Activated effector memory CD4-positive, alpha-beta T cell treated with anti-CD3 and anti-CD28 coated beads, Interleukin-2, amount 50 U/mL, for 16 hours (primary cell): ENCODE data around the gene EFHC1.
"Not testable (repeated sequence)": the region's sequence is repeated elsewhere in the genome, so short reads cannot be mapped to it uniquely, and the experiment has no call there.

Experiments used
- DNase-seq: peaks from one replicate; pipeline ENCODE4 v3.0.0-alpha.2; 2020

The EFHC1 gene

DNA sequence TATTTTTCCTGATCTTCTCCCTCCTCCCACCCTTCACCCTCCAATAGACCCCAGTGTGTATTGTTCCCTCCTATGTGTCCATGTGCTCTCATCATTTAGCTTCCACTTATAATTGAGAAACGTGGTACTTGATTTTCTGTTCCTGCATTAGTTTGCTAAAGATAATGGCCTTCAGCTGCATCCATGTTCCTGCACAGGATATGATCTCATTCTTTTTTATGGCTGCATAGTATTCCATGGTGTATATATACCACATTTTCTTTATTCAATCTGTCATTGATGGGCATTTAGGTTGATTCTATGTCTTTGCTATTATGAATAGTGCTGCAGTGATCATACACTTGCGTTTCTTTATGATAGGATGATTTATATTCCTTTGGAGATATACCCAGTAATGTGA, 41.1 kb downstream of the EFHC1 start:
- not testable (repeated sequence) for DNase-seq

DNA sequence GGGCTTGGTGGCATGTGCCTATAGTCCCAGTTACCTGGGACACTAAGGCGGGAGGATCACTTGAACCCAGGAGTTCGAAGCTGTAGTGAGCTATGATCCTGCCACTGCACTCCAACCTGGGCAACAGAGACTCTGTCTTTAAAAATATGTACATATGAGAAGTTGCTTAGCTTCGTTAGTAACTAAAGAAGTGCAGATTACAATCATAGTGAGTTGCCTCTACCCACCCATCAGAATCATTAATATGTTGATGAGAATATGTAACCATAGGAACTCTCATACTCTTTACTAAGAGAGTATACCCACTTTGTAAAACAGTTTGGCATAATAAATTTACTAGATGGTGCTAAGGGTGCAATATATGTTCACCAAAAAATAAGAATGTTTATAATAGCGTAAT, 54.0 kb downstream of the EFHC1 start:
- no peak for DNase-seq

DNA sequence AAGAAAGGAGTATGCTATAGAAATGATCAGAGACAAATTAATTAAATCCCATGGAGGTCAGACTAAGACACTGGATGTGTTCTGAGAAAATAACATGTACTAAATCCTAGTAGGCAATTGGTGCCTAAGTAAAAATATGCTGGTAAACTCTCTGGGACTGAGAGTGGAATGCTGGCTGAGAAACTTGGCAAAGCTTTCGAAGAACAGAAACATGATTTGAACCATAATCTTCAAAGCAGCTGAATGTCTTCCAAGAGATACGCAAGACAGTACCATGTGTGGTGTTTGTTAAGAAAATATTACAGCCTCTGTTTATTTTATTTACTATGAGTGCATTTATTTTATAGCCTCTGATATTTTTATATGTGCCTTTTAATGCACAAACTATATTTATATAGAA, 55.2 kb downstream of the EFHC1 start:
- no peak for DNase-seq

DNA sequence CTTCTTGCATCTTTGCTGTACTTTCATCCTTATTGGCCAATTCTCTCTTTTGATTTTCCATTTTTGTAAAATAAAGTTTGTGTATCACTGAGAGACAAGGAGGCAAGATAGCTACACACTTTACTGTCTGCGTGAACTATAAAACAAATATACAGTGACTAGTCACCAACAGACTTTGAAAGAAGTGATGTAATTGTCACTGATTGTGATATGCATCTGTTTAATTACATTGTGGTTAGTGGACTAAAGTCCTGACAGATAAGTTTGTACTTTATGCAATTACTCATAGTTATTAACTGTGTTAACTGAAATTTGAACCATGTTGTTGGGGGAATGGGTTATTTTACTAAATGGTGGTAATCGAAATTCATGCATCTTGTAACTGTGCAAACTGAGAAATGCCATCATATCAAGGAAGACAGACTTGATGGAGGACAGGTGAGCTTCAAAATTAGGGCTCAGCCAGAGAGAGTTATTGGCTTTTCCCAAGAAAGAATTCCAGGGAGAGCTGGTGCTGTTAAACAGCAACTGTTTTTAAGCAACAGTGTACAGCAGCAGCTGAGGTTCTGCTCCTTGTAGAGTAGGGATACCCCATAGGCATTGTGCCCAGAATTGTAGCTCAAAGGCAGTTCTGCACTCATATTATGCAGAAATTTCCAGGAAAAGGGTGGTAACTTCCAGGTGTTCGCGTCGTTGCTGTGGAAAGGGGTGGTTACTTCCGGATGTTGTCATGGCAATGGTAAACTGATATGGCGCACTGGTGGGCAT, 62.9 kb downstream of the EFHC1 start:
- DNase-seq: no peak

DNA sequence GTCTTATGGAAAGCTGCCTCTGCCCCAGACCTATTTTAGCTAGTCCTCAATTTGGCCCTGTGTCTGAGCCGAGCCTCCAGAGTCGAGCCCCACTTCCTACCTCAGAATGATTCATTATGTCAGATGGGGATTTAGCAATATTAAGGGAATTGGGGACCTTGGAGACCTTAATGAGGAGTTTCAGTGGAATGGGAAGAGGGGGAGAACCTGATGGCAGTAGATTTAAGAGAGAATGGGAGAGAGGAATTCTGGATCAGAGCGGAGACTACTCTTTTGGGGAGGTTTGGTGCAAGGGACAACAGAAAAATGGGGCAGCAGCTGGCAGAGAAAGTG, 63.5 kb downstream of the EFHC1 start:
- no peak for DNase-seq

DNA sequence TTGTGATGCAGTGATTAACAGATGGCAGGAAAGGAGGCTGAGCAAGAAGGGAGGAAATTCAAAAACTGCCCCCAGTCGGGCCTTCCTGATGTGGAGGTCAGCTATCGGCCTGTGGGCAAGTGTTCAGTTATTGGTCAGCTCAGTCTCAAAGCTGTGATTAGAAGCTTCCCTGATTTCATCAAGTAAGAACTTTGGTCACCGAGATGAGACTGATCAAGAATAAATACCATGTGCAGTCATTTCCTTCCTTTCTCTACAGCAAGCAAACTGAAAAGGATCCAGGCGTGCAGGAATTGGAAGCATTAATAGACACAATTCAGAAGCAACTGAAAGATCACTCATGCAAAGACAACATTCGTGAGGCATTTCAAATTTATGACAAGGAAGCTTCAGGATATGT, 69.7 kb downstream of the EFHC1 start:
- DNase-seq: no peak

DNA sequence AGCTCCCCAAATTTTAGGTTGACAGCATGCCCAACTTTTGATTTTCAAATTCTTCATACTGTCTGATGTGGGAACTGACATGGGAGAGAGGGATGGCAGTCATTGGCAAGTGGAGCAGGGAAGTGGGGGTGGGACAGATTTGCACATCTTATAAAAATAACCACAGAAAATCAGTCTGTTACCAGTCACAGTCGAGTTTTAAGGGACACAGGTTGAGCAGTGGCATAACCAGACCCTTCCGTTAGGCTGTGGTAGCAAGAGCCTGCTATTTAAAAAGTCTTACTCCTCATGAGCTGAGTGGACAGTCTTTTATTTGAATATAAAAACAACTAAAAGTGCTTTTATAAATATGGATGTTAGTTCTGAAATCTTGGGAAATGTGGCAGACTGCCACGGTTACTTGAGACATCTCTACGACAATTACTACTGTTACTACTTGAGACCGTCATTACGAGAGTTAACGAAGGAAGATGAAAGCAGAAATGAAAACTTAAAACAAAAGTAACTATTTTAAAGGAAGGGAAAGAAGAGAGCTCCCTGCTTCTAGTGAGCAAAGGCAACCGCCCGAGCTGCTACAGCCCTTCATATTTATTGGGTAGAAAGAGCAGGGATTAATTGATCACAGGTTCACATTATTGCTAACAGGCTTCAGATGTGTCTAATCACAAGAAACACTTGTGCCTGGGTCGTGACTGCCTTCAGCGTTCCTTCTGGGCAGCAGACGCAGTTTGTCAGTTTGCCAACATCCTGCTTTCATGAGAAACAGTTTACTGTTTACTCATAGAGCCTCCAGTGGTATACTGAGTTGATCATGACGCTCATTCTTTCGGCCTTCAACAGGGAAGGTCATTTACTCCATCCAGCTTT, 71.3 kb downstream of the EFHC1 start:
- no peak for DNase-seq

DNA sequence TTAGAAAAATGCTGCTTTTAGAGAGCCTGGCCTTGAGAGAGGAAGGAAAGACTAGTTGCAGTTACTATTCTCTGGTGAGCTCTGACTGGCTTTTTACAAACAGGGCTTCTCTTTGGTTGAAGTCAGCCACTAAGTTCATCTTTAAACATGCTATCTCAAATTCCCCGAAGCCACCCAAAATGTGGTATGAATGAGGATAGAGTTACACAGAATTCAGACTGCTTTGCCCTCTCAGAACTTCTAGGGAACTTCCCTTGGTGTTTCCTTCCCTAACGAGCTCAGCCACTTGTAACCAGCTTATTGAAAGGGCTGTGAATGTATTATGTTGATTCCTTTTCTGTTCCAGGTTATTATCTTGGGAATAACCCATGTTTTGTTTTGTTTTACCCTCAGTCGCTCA, 73.5 kb downstream of the EFHC1 start:
- DNase-seq: no peak

DNA sequence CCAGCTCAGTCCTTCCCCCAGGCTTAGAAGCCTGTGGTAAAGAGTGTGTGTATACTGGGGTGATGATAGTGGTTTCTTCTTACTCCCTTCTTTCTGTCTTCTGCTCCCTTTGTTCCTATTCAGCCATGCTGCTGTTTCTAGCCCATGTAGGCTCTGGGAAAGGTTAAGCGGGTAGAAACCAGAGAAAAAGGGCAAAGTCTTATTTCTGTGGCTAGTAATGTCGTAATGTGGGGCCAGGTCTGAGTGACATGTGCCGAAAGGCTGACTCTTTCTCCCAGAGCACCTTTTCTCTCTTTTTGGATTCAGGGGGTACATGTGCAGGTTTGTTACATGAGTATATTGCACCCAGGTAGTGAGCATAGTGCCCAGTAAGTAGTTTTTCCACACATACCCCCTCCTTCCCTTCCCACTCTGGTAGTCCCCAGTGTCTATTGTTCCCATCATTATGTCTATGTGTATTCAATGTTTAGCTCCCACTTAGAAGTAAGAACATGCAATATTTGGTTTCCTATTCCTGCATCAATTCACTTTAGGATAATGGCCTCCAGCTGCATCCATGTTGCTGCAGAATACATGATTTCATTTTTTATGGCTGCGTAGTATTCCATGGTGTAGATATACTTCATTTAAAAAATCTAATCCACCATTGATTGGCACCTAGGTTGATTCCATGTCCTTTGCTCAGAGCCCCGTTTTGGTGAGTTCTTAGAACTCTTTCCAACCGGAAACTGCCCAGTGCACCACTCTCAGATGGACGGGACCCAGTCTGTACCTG, 74.3 kb downstream of the EFHC1 start:
- DNase-seq: no peak

DNA sequence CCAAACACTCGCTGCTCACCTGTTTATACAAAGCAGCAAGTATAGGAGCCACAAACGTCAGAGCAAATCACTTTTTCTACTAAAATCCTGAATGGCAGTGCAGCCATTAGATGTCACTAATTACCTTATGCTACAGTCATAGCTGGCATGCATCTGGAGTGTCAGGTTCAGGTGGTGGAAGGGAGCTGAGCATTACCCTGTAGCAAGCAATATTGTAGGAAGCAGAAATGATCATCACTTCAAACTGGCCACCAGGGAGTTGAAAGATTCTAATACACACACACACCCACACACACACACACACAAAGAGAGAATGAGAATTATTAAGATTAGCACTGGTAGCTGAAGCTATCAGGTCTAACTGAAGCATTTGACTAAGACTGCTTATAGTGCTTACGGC, 75.8 kb downstream of the EFHC1 start:
- DNase-seq: no peak

DNA sequence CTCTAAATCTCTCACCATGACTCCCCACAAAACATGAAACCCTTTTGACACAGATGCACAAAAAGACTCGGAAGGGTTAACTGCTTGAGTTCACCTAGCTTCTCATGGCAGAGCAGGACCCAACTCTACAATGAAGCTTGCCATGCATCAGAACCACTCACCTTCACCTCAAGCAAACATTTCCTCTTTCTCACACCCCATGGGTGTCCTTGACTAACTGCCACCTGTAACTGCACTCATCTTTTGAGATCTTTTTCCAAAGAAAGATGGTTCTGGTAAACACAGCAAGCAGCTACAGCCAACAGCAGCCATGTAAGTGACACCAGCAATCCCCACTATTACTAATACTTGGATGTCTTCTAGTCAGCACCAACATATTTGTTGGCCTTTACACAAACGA, 76.5 kb downstream of the EFHC1 start:
- no peak for DNase-seq

DNA sequence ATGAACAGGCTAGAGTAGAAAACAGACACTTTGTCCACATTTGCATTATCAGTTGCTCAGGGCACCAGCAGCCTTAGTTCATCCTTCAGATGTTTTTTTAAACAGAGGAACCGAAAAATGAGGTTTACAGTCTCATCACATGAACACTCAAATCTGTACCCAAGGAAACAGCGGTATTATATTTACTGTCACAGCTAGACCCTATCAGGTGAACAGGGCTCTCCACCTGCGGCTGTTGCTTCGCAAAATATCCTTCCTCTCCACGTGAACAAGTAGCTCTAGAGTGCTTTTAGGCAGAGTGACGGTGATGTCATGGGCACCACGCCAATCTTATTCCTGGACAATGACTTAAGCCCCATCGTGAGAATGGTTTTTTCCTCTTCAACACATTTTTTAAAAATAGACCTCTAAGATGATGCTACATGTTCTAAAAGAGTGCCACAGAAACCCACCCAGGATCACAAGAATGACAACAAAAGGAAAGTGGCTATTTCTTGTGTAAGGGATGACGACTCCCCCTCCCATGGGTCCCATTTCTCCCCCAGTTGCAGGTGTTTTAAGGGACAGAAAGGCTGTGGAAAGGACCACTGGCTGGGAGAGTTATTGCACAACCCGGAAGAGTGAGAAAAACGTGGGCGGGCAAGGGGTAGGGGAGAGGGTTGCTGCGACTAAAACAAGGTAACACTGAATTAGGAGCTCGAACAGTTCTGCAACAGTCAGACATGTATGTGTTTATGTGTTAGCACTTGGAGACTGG, 77.7 kb downstream of the EFHC1 start:
- no peak for DNase-seq

DNA sequence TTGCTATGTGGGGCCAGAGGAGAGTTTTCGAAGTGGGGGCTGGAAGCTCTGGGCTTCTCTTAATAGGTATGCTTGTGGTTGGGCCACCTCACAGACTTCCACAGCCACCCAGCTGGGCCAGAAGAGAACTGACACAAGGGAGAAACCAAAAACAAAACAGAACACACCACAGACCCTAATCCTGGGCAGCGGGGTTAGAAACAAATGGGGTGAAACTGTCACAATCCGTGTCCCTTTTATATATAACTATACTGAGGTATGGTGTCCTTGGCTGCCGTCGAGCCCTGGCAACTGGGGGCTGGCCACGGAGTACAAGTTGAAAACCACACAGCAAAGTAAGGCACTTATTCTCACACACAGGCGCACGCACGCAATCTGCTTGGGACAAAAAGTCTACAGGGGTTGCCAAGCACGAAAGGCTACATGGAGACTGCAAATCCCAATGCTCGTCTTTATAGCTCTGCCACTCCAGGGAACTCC, 78.4 kb downstream of the EFHC1 start:
- no peak for DNase-seq

DNA sequence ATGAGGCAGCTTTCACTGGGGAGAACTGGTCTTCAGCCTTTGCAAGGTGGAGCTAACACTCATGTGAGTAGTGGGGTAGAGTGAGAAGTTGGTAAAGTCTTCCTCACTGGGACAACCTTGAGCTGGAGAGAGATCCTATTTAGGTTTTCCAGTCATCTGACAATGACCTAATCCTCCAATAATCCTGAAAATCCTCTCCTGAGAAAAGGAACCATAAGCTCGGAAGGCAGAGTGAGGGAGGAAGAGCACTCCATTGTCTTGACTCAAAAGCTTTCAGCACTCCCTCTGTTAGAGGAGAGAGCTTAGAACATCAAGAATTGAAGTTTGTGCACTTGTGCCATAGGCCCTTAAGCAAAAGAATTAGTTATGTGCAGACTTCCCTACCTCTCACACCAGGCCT, 78.9 kb downstream of the EFHC1 start:
- DNase-seq: no peak

DNA sequence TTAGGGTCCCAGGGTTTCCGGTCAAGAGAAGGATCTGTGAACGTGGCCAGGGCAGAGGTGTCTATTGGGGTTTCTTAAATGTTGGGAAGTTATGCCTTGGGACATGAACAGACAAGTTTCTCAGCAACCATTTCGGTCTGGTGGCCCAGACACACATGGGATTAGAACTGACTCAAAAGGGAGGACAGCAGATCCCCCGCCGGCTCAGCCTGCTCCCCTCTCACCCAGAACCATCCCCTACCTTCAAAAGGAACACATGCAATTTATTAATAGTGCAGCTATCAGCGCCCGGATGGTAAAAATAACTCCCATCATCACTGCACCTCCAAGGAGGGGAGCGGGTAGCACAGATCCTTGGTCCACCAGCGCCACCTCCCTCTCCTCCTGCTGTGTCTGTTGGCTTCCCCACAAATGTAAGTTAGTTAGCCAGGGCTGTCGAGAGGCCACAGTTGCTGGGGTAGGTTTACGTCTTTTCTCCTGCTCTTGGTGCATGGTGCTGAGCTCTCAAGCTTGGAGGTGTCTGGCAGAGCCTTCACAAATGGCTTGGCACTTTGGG, 79.6 kb downstream of the EFHC1 start:
- no peak for DNase-seq

DNA sequence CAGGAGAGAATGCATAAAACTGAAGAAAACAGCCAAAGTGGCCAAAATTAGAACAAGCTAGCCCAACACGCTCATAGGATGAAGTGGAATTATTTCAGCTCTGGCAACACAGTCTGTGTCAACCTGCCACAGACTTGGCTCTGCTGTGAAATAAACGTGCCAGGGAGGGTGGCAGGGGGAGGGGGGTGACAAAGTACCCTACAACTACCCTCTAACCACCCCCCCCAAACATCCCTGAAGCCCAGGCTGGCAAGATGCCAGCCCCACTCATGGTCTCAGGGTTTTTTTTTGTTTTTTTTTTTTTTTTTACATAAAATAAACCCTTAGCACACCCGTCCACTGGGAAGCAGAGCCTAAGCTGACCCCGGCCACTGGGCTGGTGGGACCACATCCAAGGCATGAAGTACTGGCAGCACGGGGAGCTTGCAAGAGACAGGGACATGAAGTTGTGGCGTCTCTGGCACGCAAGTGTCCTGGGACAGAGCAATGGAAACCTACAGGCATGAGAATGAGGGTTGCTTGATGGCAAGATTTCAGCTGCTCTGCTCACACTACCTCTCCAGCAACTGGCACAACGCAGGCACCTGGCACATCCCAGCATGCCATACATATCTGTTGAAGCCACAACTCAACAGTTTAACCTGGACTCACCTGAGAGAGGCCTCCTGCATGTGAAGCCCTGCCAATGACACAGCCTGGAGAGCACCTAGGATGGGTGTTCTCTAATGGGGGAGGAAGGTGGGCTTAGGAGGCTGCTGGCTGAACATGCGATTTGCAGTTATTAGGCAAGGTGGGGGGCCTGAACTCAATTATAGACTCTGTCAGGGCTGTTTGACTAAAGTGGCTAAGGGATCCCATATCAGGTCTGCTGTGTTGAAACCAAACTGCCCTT, 80.3 kb downstream of the EFHC1 start:
- no peak for DNase-seq

DNA sequence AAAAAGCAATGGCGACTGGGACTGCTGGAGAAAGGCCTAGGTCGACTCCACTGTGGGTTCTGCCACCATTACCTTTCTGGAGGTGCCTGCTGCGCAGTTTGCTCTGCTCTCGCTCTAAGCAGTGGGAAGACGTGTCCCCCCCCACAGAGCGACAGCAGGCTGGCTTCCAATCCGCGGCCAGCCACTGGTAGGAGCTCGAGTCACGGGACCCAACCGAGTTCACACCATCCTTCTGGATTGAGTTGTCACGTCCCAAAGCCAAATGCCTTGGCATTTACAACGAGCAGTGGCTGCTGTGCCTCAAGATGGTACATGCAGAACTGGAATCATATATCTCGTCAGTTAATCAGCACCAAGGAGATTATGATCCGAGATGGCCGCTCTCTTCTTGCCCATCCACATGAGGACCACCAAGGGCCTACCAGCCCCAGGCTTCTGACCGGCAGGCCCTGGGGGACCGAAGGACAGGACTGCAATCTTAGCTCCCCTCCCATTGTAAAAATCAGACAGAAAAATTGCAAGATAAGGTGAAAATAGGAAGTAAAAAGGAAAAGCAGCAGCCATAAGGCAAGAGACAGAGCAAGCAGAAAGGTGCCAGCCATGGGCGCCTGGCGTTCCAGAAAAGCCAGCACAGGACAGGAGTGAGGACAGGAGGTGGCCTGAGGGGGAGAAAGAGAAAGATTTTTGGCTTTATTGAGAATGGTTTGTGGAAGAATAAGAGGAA, 82.3 kb downstream of the EFHC1 start:
- DNase-seq: no peak

DNA sequence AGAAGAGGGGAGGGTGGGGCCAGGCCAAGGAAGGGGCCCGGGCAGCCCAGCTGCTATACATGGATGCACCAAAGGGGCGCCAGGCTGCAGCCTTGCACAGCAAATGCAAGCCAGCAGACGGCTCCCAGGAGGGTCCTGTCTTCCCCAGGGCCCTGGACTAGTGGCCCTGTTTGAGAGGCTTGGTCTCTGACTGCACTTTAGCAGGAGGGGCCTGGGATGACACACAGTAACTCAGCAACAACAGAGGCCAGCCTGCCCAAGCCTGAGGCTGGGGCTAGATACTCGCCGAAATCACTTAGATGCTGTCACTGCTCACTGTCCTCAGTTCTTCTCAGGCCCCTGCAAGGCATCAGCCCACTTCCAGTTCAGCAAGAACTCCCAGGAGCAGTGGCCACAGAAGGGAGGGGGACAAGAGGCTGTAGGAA, 83.2 kb downstream of the EFHC1 start:
- no peak for DNase-seq

DNA sequence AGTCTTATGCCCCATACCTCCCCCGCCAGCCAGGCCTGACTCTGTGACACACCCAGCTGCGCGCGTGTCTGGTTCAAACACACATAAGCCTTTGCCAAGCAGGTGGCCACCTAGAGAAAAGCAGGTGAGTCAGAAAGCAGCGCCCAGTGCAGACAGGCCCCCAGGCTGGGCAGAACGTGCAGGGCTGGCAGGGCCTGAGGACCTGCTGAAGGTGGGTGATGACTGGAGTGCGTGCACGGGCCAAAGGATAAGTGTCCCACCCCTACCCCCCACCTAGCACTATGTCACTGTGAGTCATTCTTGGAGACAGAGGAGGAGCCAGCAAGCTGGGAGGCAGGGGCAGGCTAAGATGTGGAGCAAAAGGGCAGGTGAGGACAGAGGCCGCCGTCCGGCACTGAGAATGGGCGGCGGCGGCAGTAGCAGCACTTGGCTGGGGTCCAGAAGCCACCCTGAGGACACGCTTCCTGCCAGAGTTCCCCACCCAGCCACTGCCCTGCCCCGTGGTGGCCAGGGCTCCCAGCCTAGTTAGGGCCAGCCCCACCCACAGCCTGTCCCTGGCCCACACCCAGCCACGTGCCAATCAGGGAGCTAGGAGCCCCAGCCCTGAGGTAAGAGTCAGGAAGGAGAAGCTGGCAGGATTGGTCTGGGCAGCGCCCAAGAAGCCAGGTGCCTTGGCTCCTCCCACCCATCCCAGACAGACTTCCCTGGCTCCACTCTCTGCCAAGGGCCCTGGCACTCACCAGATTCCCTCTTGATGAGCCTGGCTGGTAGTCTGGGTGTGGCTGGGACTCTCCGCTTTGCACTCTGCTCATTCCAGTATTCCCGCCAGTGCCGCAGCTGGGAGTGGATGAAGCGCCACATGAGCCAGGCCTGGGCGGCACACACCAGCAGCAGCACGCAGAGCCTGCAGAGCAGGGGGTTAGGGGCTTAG, 84.0 kb downstream of the EFHC1 start:
- DNase-seq: no peak

DNA sequence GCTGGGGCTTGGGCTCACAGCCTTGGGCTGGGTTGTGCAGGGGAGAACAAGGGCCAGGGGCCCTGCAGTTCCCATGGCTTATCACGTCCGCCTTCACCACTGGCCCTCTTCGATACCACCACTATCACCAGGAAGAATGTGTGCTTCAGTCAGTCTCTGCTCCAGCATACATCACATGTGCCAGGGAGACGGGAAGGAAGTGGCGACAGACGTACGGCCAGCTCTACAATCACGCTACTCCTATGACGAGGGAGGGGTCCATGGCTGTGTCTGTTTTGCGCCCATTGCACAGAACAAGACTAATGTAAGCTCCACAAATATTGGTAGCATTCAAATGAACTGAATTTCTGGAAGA, 84.6 kb downstream of the EFHC1 start:
- DNase-seq: no peak
